ENCODE results near the gene NRCAM. TPM values are rescaled to one million over a fixed set of nuclear protein-coding genes. Genes with fewer than 3 reads are reported as not detected.

NRCAM gene
- total RNA-seq, 1 donor from 2014 or later = 9.3 TPM

DNA sequence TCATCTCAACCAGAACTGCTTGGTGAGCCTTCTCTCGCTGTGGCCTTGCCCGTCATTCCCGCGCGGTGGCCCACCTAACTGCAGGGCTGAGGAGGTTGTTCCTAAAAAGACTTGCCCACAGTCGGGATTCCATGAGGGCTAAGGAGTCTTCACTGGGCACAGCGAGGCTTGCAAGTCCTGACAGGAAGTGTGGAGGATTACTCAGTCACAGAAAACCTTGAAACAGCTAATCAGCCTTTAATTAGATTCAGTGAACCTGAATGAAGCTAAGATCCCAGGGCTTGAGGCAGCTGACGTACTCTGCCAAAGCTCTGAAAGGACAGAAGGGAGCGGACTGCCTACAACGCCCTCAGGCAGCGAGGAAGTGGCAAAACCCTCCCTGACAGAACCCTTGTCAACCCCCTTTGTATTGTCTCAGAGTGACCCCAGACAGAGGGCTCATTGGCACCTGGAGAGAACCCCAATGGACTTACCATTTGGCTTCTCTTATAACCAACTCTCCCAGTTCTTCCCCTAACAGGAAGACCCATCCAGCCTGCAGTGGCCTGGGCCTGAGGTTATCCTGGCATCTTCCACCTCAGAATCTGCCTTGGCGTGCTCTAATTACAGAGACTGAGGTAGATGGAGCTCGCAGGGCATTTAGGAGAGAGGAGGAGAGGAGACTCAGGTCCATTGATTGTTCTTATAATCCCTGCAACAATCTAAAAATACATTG is 323.5 kb downstream of the NRCAM start:
- Mint-ChIP-seq H3K4me3 (ENCODE audit: unreplicated experiment) (no peak overlapping the region), H3K27ac (ENCODE audit: unreplicated experiment) (peak overlapping the region; percentile 82), H3K9me3 (ENCODE audit: unreplicated experiment) (no peaks in the 10 kb centered on the region), H3K36me3 (ENCODE audit: low read depth, unreplicated experiment) (no peaks in the 10 kb centered on the region), H3K4me1 (ENCODE audit: low read depth, unreplicated experiment) (peaks cover 22% of the 10 kb centered on the region), H3K27me3 (ENCODE audit: low read depth, unreplicated experiment) (peaks cover 6% of the 10 kb centered on the region)
- H3K27me3 ChIP-seq (ENCODE audit: insufficient read depth, low read length) = no peaks in the 10 kb centered on the region
- peak; percentile 66 for DNase-seq (ENCODE audit: low read depth)
- peak overlapping the region; percentile 51 for H3K4me2 ChIP-seq (ENCODE audit: low read length)
- no peak overlapping the region for H3K27ac ChIP-seq (ENCODE audit: low read depth, low read length)
- TF ChIP-seq EZH2 (IDR thresholded peaks at IDR 0.05; ENCODE audit: insufficient read depth, low read length) = no peak
- TF ChIP-seq, protein P1, sequence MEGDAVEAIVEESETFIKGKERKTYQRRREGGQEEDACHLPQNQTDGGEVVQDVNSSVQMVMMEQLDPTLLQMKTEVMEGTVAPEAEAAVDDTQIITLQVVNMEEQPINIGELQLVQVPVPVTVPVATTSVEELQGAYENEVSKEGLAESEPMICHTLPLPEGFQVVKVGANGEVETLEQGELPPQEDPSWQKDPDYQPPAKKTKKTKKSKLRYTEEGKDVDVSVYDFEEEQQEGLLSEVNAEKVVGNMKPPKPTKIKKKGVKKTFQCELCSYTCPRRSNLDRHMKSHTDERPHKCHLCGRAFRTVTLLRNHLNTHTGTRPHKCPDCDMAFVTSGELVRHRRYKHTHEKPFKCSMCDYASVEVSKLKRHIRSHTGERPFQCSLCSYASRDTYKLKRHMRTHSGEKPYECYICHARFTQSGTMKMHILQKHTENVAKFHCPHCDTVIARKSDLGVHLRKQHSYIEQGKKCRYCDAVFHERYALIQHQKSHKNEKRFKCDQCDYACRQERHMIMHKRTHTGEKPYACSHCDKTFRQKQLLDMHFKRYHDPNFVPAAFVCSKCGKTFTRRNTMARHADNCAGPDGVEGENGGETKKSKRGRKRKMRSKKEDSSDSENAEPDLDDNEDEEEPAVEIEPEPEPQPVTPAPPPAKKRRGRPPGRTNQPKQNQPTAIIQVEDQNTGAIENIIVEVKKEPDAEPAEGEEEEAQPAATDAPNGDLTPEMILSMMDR (IDR thresholded peaks at IDR 0.05; ENCODE audit: insufficient read depth, low read depth, low read length) = no peak
- peak overlapping the region; percentile 79 for H2AFZ ChIP-seq (ENCODE audit: low read depth, low read length)
- no peaks in the 10 kb centered on the region for H3K36me3 ChIP-seq (ENCODE audit: insufficient read depth, low read length)
- no peaks in the 10 kb centered on the region for H4K20me1 ChIP-seq (ENCODE audit: insufficient read depth, low read length)
- H3K9me3 ChIP-seq (ENCODE audit: insufficient read depth, low read depth, low read length) = peaks cover 4% of the 10 kb centered on the region
- H3K9ac ChIP-seq (ENCODE audit: low read length) = no peak overlapping the region
- H3K4me3 ChIP-seq (ENCODE audit: insufficient read depth, low read depth, low read length) = no peak overlapping the region
- H3K4me1 ChIP-seq (ENCODE audit: insufficient read depth, low read length) = peaks cover 8% of the 10 kb centered on the region
- H3K79me2 ChIP-seq (ENCODE audit: insufficient read depth, low read length) = no peaks in the 10 kb centered on the region
- FAIRE-seq = no peak

DNA sequence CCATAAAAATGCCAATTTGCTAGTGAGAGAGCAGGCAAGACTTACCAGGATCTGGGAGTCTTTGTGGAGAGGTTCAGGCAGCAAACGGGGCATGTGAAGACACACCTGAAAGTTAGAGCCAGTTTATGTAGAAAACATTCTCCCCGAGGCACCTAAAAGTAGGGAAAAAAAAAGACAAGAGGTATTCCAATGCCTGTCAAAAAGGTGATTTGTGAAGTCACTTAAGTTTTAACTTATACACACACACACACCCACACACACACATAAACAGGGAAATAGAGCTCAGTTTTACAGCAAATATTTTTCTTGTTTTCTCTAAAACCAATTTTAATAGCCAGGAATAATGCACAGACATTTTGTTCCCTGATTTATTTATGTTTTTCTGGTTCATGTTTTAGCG is 326.0 kb downstream of the NRCAM start, which contains the start of gene LAMB4:
LAMB4 (minus strand) TSS at position 101 of the 400 bp plus-strand sequence. CDS start 7,197 bp downstream, outside the sequence.
- no peak within 1 kb of the TSS for H3K4me2 ChIP-seq (ENCODE audit: low read length)
- peaks cover 8% of the 10 kb centered on the region for H3K4me1 ChIP-seq (ENCODE audit: insufficient read depth, low read length)
- no peak for DNase-seq (ENCODE audit: low read depth)
- no peak within 1 kb of the TSS for H3K4me3 Mint-ChIP-seq (ENCODE audit: unreplicated experiment)
- no peak within 1 kb of the TSS for H2AFZ ChIP-seq (ENCODE audit: low read depth, low read length)
- H3K4me3 ChIP-seq (ENCODE audit: insufficient read depth, low read depth, low read length) = no peak within 1 kb of the TSS
- no peak within 1 kb of the TSS for H3K9ac ChIP-seq (ENCODE audit: low read length)
- H3K9me3 Mint-ChIP-seq (ENCODE audit: unreplicated experiment) = no peaks in the 10 kb centered on the region
- no peaks in the 10 kb centered on the region for H3K79me2 ChIP-seq (ENCODE audit: insufficient read depth, low read length)
- no peaks in the 10 kb centered on the region for H3K36me3 ChIP-seq (ENCODE audit: insufficient read depth, low read length)
- peaks cover 18% of the 10 kb centered on the region for H3K4me1 Mint-ChIP-seq (ENCODE audit: low read depth, unreplicated experiment)
- no peaks in the 10 kb centered on the region for H3K27me3 ChIP-seq (ENCODE audit: insufficient read depth, low read length)
- peaks cover 6% of the 10 kb centered on the region for H3K27me3 Mint-ChIP-seq (ENCODE audit: low read depth, unreplicated experiment)
- no peaks in the 10 kb centered on the region for H3K36me3 Mint-ChIP-seq (ENCODE audit: low read depth, unreplicated experiment)
- FAIRE-seq = no peak
- H3K27ac Mint-ChIP-seq (ENCODE audit: unreplicated experiment) = no peak within 1 kb of the TSS
- H3K27ac ChIP-seq (ENCODE audit: low read depth, low read length) = no peak within 1 kb of the TSS
- H4K20me1 ChIP-seq (ENCODE audit: insufficient read depth, low read length) = no peaks in the 10 kb centered on the region
- H3K9me3 ChIP-seq (ENCODE audit: insufficient read depth, low read depth, low read length) = no peaks in the 10 kb centered on the region
- TF ChIP-seq, protein P1 (IDR thresholded peaks at IDR 0.05; ENCODE audit: insufficient read depth, low read depth, low read length) = no peak
- TF ChIP-seq EZH2 (IDR thresholded peaks at IDR 0.05; ENCODE audit: insufficient read depth, low read length) = no peak
